K562 (cell line): Measurements from ENCODE around the gene EXOC6. TPM values are rescaled to one million over a fixed set of nuclear protein-coding genes. Genes with fewer than 3 reads are reported as not detected.
A peak's percentile ranks its signal among the peaks of the same experiment; 100 is the strongest.

ENCODE experiments used
- AFF4 ChIP-seq: sonication (generic); formaldehyde crosslinking; IDR thresholded peaks from 2 replicates; pipeline ENCODE4 v1.8.0; 2023; ENCODE audit warnings: mild to moderate bottlenecking, missing genetic modification reagents
- BRF2 ChIP-seq: IDR thresholded peaks from 3 replicates; pipeline ENCODE4 v1.6.1; 2011; ENCODE audit warnings: borderline replicate concordance, mild to moderate bottlenecking; ENCODE audit not compliant: insufficient read length, insufficient read depth
- CEBPB ChIP-seq: fragments of 450-650 bp; IDR thresholded peaks from 2 replicates; pipeline ENCODE4 v1.6.1; 2016; ENCODE audit warnings: missing genetic modification characterization, missing compliant biosample characterization
- CEBPG ChIP-seq, 3 experiments: fragments of 200-800 bp in 1 of 3; sonication (Bioruptor generic) in 1 of 3; sonication (generic) in 1 of 3; formaldehyde crosslinking in 1 of 3; IDR thresholded peaks in 2 of 3; conservative IDR thresholded peaks in 1 of 3; 2 replicates each; pipeline versions ENCODE4 v1.6.1 to v1.8.0; 2016 to 2022; ENCODE audit warnings: missing compliant biosample characterization in 2 of 3, missing genetic modification characterization in 2 of 3, mild to moderate bottlenecking in 1 of 3, missing genetic modification reagents in 1 of 3
- CLOCK ChIP-seq: fragments of 250-450 bp; sonication (Bioruptor Pico); IDR thresholded peaks from 2 replicates; pipeline ENCODE4 v1.4.0; 2020; ENCODE audit warnings: mild to moderate bottlenecking, moderate library complexity, borderline replicate concordance
- ETV5 ChIP-seq: sonication (generic); formaldehyde crosslinking; IDR thresholded peaks from 2 replicates; pipeline ENCODE4 v1.4.0; 2020; ENCODE audit warnings: low read depth, mild to moderate bottlenecking, missing genetic modification reagents
- GABPB1 ChIP-seq: sonication (generic); formaldehyde crosslinking; IDR thresholded peaks from 2 replicates; pipeline ENCODE4 v1.8.0; 2022; ENCODE audit warnings: mild to moderate bottlenecking, missing genetic modification reagents
- KDM1A ChIP-seq, 2 experiments: fragments of 450-650 bp; IDR thresholded peaks; 2 replicates each; pipeline ENCODE4 v1.6.1; 2016; ENCODE audit warnings: mild to moderate bottlenecking in 2 of 2
- MEIS2 ChIP-seq: fragments of 450-650 bp; IDR thresholded peaks from 2 replicates; pipeline ENCODE4 v1.6.1; 2014; ENCODE audit warnings: mild to moderate bottlenecking; ENCODE audit not compliant: partially characterized antibody
- NFIX ChIP-seq: fragments of 250-450 bp; sonication (Bioruptor Pico); IDR thresholded peaks from 2 replicates; pipeline ENCODE4 v1.4.0; 2020; ENCODE audit warnings: low read depth, mild to moderate bottlenecking, moderate library complexity
- SIRT6 ChIP-seq: IDR thresholded peaks from one replicate; pipeline ENCODE4 v1.6.1; 2012; ENCODE audit warnings: low read depth, mild to moderate bottlenecking, control low read depth, inconsistent platforms, low read length, moderate library complexity
- TAF9B ChIP-seq: fragments of 450-650 bp; IDR thresholded peaks from 2 replicates; pipeline ENCODE4 v1.6.1; 2018; ENCODE audit warnings: mild to moderate bottlenecking; ENCODE audit not compliant: partially characterized antibody
- THRA ChIP-seq: fragments of 450-650 bp; IDR thresholded peaks from 2 replicates; pipeline ENCODE4 v1.6.1; 2017; ENCODE audit warnings: mild to moderate bottlenecking, moderate library complexity
- ZNF224 ChIP-seq: sonication (generic); formaldehyde crosslinking; IDR thresholded peaks from 2 replicates; pipeline ENCODE4 v1.8.0; 2022; ENCODE audit warnings: mild to moderate bottlenecking, missing genetic modification reagents
- ZNF384 ChIP-seq: IDR thresholded peaks from 2 replicates; pipeline ENCODE4 v1.6.1; 2012; ENCODE audit warnings: low read depth, low read length, improper control_type of control experiment
- polyA plus RNA-seq, 8 experiments: library from polyadenylated mRNA; depleted of rRNA in 4 of 8; stranded (reverse) in 5 of 8; unstranded in 3 of 8; fragments of >200 nt; fragmentation: Nextera tagmentation in 2 of 8; fragmentation: Illumina TruSeq in 1 of 8; extraction: Ambion mirVana in 2 of 8; extraction: Trizol in 1 of 8; gene quantifications; 2 replicates each; pipeline versions ENCODE4 v1.2.1 to v1.2.3, GENCODE V29; 2011 to 2014; ENCODE audit warnings: inconsistent platforms in 1 of 8, missing spikeins in 1 of 8
- total RNA-seq, 7 experiments: library from RNA; depleted of rRNA in 6 of 7; stranded (reverse); fragments of >200 nt in 6 of 7; fragmentation: Illumina TruSeq in 2 of 7; extraction: Trizol in 2 of 7; gene quantifications; 2 replicates each; pipeline versions ENCODE4 v1.2.1 to v1.2.3, GENCODE V29; 2011 to 2021; ENCODE audit warnings: low replicate concordance in 1 of 7
- TF ChIP-seq, protein P1 (sequence below): sonication (generic); formaldehyde crosslinking; IDR thresholded peaks from 2 replicates; pipeline ENCODE4 v1.8.0; 2022; ENCODE audit warnings: mild to moderate bottlenecking, low read depth, missing genetic modification reagents

EXOC6 gene
- total and polyA plus RNA-seq, 9 of the 15 experiments (the other 6 are each of a cell fraction or from before 2014, with no cell fraction given): 13.9 to 42.8 (median 24.9) TPM

GRCh38 chr10:92847202-92847864 lies 987 bp upstream of the EXOC6 start (continued):
- TF ChIP-seq THRA (no peak), GABPB1 (CRISPR knock-in tag) (no peak), CEBPB (tag) (peak; percentile 100), AFF4 (no peak), NFIX (CRISPR knock-in tag) (no peak), CEBPG (CRISPR knock-in tag; IDR thresholded peaks at IDR 0.05) (peak; percentile 92), CEBPG (tag; conservative IDR thresholded peaks at IDR 0.05 in 1 of 2, IDR thresholded peaks at IDR 0.05 in 1 of 2) (peak; percentile 97 to 100), KDM1A (IDR thresholded peaks at IDR 0.05) (no peak), ZNF224 (no peak), CLOCK (CRISPR knock-in tag) (no peak), MEIS2 (peak; percentile 82), ETV5 (CRISPR knock-in tag) (no peak), SIRT6 (no peak), ZNF384 (peak; percentile 33; the same call in 1 of the 2 replicates), BRF2 (no peak), TAF9B (no peak)
- TF ChIP-seq, protein P1, sequence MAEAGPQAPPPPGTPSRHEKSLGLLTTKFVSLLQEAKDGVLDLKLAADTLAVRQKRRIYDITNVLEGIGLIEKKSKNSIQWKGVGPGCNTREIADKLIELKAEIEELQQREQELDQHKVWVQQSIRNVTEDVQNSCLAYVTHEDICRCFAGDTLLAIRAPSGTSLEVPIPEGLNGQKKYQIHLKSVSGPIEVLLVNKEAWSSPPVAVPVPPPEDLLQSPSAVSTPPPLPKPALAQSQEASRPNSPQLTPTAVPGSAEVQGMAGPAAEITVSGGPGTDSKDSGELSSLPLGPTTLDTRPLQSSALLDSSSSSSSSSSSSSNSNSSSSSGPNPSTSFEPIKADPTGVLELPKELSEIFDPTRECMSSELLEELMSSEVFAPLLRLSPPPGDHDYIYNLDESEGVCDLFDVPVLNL (CRISPR knock-in tag): no peak
